Stimulated activated CD8-positive, alpha-beta memory T cell treated with anti-CD3 and anti-CD28 coated beads, Interleukin-4, amount 100 ng/mL, for 1 hour (primary cell): ENCODE data around the gene PPIL1.
A peak's percentile ranks its signal among the peaks of the same experiment; 100 is the strongest.
"Not testable (repeated sequence)": the region's sequence is repeated elsewhere in the genome, so short reads cannot be mapped to it uniquely, and the experiment has no call there.

Experiments used
- DNase-seq, 2 donors: peaks; one replicate each; pipeline ENCODE4 v3.0.0-alpha.2; 2020; ENCODE audit warnings: low read depth in 2 of 2, low spot score in 1 of 2

Gene PPIL1

GRCh38 chr6:36874443-36875249, at the start of gene PPIL1:
Gene PPIL1, minus strand, starts transcription at chr6:36874803. Its CDS starts 31 bp downstream, at chr6:36874772.
- DNase-seq, result peak; percentile 61 to 64

DNA sequence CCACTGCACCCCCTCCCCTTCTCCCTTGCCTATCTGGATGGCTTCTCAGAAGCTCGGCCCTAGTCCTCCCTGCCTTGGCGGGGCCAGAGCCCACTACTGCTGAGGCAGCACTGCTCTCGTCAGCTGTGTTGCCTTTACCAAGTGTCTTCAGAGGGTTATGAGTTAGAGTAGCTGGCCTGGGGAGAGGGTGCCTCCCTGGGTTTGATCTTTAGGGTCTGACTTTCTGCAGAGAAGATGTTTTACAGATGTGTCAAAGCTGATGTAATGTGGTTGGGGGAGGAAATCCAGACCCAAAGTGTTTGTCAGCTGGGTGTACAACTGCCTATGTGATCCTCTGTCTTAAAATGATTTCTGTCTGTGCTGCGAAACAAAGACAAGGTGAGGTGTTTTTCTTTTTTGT, 49.5 kb upstream of the PPIL1 start:
- no peak for DNase-seq

DNA sequence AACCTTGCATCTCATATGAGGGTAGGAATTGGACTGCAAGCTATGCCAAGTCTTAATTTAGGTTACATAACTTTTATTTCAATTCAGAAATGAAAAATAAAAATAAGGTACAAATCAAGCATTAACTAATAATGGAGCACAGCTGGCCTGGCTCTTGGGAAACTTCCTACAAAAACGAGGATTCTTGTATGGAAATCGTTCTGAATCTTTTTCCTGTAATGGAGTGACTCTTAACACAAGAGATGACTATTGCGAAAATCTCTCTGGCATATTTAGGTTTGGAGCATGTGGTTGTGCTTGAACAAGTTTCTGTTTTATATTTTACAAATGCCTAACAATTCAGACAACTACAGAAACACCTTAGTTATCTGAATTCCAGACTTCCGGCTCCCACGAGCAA, 45.9 kb upstream of the PPIL1 start:
- no peak for DNase-seq

DNA sequence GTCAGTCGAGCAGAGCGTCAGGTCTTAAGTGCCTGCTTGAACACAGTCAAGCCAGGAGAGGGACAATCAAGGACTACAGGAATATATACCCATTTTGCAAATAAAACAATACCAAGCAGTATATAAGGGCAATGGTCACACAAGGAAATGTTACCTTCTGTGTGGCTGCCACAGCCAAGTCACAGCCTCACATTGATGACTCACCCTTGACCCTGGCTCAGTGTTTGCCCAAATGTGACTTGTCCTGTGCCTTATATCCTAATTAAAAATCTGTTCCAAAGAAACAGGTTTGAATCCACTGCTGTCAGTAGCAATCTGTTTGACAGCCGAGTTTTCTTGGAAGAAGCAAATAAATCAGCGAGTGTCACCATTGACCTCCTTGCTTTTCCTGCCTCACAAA, 45.4 kb upstream of the PPIL1 start:
- DNase-seq, result no peak

DNA sequence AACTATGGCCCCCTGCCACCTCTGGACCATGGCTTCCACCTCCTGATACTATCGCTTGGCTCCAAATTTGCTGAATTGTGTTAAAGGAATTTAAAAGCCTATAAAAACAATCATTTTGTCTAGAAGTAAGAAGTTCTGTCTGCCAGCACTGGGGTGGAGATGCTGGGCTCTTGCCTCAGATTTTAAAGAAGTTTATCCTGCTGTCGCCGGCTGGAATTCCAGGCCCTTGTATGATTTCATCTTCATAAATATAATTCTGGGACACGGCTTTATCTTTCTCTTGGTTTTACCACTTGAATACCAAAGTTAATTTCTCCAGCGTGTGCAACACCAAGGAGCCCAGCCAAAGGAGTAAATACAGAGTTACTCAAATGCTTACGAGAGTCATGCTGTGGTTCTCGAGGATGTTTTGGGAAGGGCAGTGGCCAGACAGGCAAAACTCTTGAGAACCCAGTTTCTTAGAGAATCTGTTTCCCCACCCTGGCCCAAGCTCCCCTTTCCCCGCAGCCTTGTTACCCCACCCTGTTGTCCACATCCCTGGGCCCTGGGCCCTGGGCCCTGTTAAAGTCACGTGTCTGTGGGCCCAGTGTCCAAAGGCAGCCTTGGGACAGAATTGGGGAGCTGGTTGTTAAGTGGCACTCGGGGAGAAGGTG, 43.1 kb upstream of the PPIL1 start:
- DNase-seq, result no peak

DNA sequence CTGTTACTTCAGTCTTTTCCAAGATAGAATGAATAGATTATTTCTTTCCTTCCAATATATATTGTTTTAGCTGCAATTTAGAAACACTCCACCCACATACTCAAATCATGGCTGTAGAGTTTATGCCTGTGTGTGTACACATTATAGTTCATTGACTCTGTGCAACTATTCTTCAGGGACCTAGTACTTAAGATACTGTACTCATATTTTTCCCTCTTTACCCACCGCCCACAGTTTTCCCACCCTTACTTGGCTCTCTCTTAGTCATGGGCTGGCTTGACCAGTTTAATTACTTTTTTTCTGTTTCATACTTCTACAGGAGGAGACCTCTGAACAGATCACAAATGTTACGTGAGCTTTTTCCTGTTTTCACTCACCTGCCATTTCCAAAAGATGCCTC, 41.5 kb upstream of the PPIL1 start:
- DNase-seq, result no peak

GRCh38 chr6:36915599-36915998, 41.0 kb upstream of the PPIL1 start:
- no peak for DNase-seq

DNA sequence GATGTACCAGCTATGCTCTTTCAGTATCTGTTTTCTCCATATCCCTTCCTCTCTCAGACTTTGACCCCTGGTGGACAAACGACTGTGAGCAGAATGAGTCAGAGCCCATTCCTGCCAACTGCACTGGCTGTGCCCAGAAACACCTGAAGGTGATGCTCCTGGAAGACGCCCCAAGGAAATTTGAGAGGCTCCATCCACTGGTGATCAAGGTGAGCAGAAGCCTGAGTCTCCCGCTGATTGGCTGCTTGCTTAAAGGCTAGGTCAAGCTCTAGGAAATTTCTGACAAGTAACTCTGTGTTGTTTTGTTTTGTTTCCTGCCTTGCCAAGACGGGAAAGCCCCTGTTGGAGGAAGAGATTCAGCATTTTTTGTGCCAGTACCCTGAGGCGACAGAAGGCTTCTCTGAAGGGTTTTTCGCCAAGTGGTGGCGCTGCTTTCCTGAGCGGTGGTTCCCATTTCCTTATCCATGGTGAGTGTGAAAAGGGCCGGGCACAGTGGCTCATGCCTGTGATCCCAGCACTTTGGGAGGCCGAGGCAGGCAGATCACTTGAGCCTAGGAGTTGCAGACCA, 39.7 kb upstream of the PPIL1 start:
- DNase-seq, result no peak

DNA sequence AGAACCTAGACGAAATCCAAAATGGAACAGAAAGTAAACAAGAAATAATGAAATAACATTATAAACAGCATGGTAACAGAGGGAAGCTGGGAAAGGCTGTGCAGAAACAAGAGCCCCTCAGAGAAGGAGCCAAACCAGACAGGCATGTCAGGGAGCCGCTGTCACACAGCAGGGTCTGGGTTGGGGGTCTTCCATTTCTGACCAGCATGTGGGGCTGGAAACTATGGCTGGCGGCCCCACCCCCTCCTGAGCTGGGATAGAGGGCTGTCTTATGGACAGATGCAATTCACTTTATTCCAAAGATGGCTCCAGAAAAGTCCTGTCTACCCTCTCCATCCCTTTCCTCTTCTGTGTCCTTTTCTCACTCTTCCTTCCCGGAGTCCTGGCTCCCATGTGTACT, 38.5 kb upstream of the PPIL1 start:
- DNase-seq, result no peak

DNA sequence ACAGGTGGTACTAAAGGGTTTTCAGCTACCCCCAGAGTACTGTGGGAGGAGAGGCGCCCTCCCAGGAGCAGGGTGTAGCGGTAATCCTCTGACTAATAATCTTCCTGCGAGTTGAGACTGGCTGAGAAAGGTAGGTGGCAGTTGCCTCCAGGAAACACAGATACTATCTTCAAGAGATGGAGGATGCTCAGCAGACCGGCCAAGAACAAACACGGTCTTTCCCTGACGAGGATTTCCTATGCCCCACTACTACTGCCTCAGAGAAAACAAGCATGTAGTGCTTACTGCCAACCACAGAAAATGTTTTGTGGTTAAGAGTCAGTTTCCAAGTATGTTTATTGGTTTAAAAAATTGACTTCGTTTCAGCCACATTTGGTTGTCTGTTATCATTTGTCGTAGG, 38.0 kb upstream of the PPIL1 start:
- peak in 1 of 2 donors; percentile 21 for DNase-seq

- DNase-seq, result no peak
These were observed 37.4 kb upstream of the PPIL1 start for GRCh38 chr6:36912030-36912454.

GRCh38 chr6:36908747-36909146, 34.1 kb upstream of the PPIL1 start:
- no peak for DNase-seq

DNA sequence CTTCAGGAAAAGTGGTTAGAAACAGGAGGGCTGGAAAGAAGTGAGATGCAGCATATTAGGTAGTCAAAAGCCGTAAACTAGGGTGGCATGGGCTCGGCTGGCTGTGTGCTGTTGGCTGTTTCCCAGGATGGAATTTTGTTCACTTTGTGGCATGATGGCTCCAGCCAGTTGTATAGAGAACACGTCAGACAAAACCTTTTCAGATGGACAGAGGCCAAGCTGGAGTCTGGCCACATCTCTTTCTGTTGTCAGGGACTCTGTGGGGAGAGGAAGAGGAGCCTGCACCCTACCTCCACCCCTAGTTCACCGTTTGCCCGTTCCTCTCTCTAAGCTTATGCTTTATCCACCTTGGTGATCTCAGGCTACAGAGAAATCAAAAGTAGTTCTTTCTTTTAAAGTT, 33.2 kb upstream of the PPIL1 start:
- no peak for DNase-seq

GRCh38 chr6:36906539-36907325, 32.1 kb upstream of the PPIL1 start:
- no peak for DNase-seq

DNA sequence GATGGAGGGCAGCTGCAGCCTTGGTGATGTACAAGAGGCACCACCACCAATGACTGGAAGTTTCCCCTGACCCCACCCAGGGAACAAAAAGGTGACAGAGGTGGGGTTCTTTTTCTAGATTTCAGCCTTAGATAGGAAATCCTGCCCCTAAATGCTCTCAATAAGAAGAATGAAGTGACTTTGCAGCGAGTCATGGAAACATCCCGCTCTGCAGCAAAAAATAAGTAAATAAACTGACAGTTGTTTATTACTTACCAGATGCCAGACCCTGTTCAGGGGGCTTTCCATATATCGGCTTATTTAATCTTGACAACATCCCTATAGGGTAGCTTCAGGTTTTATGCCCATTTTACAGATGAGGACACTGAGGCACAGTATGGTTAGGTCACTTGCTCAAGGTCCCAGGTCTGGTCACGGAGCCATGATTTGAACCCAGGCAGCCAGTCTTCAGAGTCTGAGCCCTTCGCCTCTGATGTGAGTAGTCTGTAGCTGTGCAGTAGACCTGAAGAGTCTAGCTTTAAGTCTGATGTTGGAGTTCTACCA, 30.3 kb upstream of the PPIL1 start:
- DNase-seq, result no peak

- DNase-seq, result no peak
These were observed 29.5 kb upstream of the PPIL1 start for GRCh38 chr6:36904114-36904513.

DNA sequence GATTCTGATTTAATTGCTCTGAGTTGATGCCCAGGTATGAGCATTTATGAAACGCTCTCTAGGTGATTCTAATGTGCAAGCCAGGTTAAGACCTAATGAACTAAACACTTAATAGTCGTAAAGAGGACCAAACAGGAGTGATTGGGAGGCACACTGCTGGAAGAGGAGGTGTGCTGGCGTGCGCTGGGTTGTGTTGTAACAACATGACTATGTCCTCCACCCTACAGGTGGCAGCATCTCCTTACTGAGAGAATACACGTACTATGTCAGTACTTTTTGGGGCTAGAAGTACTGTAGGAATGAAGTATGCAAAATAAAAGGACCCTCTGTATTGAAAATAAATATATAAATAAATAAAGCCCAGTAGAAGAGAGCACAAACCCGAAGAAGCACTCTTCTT, 23.0 kb upstream of the PPIL1 start:
- no peak for DNase-seq

DNA sequence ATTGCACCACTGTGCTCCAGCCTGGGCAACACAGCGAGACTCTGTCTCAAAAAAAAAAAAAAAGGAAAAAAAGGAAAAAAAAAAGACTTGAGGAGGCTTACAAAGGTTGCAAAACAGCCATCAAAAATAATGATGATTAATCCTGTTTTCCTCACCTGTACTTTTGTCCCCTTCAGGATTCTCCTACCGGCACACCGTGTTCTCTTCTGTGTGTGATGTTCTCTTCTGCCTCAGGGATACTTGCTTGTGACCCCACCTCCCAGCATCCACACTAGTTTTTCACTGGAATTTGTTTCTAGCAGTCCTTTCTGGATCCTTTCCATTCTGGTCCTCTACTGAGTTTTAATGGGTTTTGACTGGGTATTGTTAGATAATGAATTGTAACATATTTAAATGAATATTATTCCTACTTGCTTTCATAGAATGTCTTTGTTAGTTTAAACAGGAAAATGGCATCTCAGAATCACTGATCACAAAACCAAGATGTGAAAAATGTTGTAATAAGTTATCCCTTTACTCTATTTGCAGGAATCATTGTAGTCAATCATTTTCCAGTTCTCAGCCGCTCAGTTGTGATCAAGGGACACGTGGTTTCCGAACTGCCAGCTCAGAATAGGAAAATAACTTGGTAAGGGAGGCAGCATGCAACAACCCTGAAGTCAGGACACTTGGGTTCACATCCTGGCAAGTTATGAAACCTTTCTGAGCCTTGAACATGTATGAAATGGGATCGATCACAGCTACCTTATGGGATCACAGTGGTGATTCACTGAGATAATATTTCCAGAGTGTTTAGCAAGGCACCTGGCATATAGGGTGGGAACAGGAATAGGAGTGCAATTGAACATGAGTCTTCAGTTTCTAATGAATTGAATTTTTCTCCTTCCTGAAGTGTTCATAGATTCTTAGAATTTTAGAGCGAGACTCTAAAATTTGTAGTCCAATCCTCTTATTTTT, 19.7 kb upstream of the PPIL1 start:
- DNase-seq, result no peak

GRCh38 chr6:36891153-36891552, 16.6 kb upstream of the PPIL1 start:
- DNase-seq, result not testable (repeated sequence)

- no peak for DNase-seq
These were observed 15.6 kb upstream of the PPIL1 start for GRCh38 chr6:36890112-36890663.
